SK-N-SH (cell line): ENCODE data around the gene APOL2.

Experiments used
- EZH2phosphoT487 ChIP-seq: fragments of 200-600 bp; sonication (generic); IDR thresholded peaks from 2 replicates; pipeline ENCODE4 v1.6.1; 2017; ENCODE audit warnings: low read depth, mixed run types, mild to moderate bottlenecking, antibody characterized with exemption, moderate library complexity, borderline replicate concordance
- ZBTB33 ChIP-seq: IDR thresholded peaks from 2 replicates; pipeline ENCODE4 v1.4.0; 2012; ENCODE audit warnings: low read depth, borderline replicate concordance

GRCh38 chr22:36204001-36204631, 35.2 kb downstream of the APOL2 start:
- no peak for TF ChIP-seq ZBTB33
- TF ChIP-seq EZH2phosphoT487: no peak
